H9 (cell line): ENCODE measurements around the gene OXSR1. TPM values are rescaled to one million over a fixed set of nuclear protein-coding genes. Genes with fewer than 3 reads are reported as not detected.

Source experiments
- DNase-seq: peaks from one replicate; pipeline ENCODE4 v3.0.0-alpha.2; 2017
- H2AFZ ChIP-seq: one replicate; pipeline ENCODE4 v1.6.1; 2013; ENCODE audit warnings: mild to moderate bottlenecking, low read length, control low read depth, moderate library complexity
- H2AK5ac ChIP-seq: 2 replicates; pipeline ENCODE4 v1.6.1; 2013; ENCODE audit warnings: low read length, control low read depth, mixed read lengths; ENCODE audit not compliant: insufficient read length
- H2BK120ac ChIP-seq: one replicate; pipeline ENCODE4 v1.6.1; 2013; ENCODE audit warnings: low read depth, mild to moderate bottlenecking, low read length, control low read depth, inconsistent platforms; ENCODE audit not compliant: poor library complexity, severe bottlenecking
- H2BK12ac ChIP-seq: 2 replicates; pipeline ENCODE4 v1.6.1; 2013; ENCODE audit warnings: low read length, control low read depth, mixed read lengths, low read depth; ENCODE audit not compliant: insufficient read length
- H2BK15ac ChIP-seq: 2 replicates; pipeline ENCODE4 v1.6.1; 2013; ENCODE audit warnings: low read depth, low read length, control low read depth
- H2BK20ac ChIP-seq: one replicate; pipeline ENCODE4 v1.6.1; 2013; ENCODE audit warnings: low read depth, mild to moderate bottlenecking, low read length, control low read depth, inconsistent platforms; ENCODE audit not compliant: poor library complexity, severe bottlenecking
- H2BK5ac ChIP-seq: 2 replicates; pipeline ENCODE4 v1.6.1; 2013; ENCODE audit warnings: low read length, control low read depth, mixed read lengths; ENCODE audit not compliant: insufficient read length
- H3K14ac ChIP-seq: 2 replicates; pipeline ENCODE4 v1.6.1; 2013; ENCODE audit warnings: low read length, control low read depth; ENCODE audit not compliant: insufficient read depth
- H3K18ac ChIP-seq: 2 replicates; pipeline ENCODE4 v1.6.1; 2013; ENCODE audit warnings: low read depth, mild to moderate bottlenecking, mixed read lengths, low read length, control low read depth; ENCODE audit not compliant: insufficient read length
- H3K23ac ChIP-seq: 2 replicates; pipeline ENCODE4 v1.6.1; 2013; ENCODE audit warnings: low read length, control low read depth, mixed read lengths, low read depth; ENCODE audit not compliant: insufficient read length
- H3K23me2 ChIP-seq: 2 replicates; pipeline ENCODE4 v1.6.1; 2013; ENCODE audit warnings: low read depth, mild to moderate bottlenecking, mixed read lengths, low read length, control low read depth; ENCODE audit not compliant: insufficient read length, poor library complexity, severe bottlenecking
- H3K27ac ChIP-seq: 2 replicates; pipeline ENCODE4 v1.5.1; 2013; ENCODE audit warnings: low read length, control low read depth, mixed read lengths, low read depth; ENCODE audit not compliant: insufficient read length
- H3K27me3 ChIP-seq: 2 replicates; pipeline ENCODE4 v1.6.1; 2013; ENCODE audit warnings: low read length, control low read depth, inconsistent platforms; ENCODE audit not compliant: insufficient read depth
- H3K4ac ChIP-seq: 2 replicates; pipeline ENCODE4 v1.6.1; 2013; ENCODE audit warnings: low read depth, mild to moderate bottlenecking, control low read depth, inconsistent platforms, low read length, moderate library complexity
- H3K4me1 ChIP-seq: 2 replicates; pipeline ENCODE4 v1.6.1; 2013; ENCODE audit warnings: low read length, control low read depth, inconsistent platforms; ENCODE audit not compliant: insufficient read depth
- H3K4me2 ChIP-seq: 2 replicates; pipeline ENCODE4 v1.6.1; 2013; ENCODE audit warnings: low read length, control low read depth, mixed read lengths; ENCODE audit not compliant: insufficient read length, insufficient read depth
- H3K56ac ChIP-seq: 2 replicates; pipeline ENCODE4 v1.6.1; 2013; ENCODE audit warnings: low read depth, mild to moderate bottlenecking, mixed read lengths, low read length, control low read depth; ENCODE audit not compliant: insufficient read length
- H3K79me1 ChIP-seq: 2 replicates; pipeline ENCODE4 v1.6.1; 2013; ENCODE audit warnings: low read depth, mild to moderate bottlenecking, moderate library complexity, low read length, control low read depth, inconsistent platforms; ENCODE audit not compliant: insufficient read depth, poor library complexity, severe bottlenecking
- H3K79me2 ChIP-seq: 2 replicates; pipeline ENCODE4 v1.6.1; 2013; ENCODE audit warnings: low read length, control low read depth, inconsistent platforms; ENCODE audit not compliant: insufficient read depth
- H3K9ac ChIP-seq: 2 replicates; pipeline ENCODE4 v1.6.1; 2013; ENCODE audit warnings: low read length, control low read depth, mixed read lengths; ENCODE audit not compliant: insufficient read length; ENCODE audit errors: extremely low read depth
- H3K9me3 ChIP-seq: one replicate; pipeline ENCODE4 v1.6.1; 2013; ENCODE audit warnings: low read depth, low read length, inconsistent platforms; ENCODE audit not compliant: control insufficient read depth
- H3T11ph ChIP-seq: one replicate; pipeline ENCODE4 v1.6.1; 2013; ENCODE audit warnings: mild to moderate bottlenecking, low read length, control low read depth, inconsistent platforms
- H4K20me1 ChIP-seq: one replicate; pipeline ENCODE4 v1.6.1; 2013; ENCODE audit not compliant: control insufficient read depth, insufficient read length, insufficient read depth
- H4K5ac ChIP-seq: 2 replicates; pipeline ENCODE4 v1.6.1; 2013; ENCODE audit warnings: low read depth, mild to moderate bottlenecking, mixed read lengths, low read length, control low read depth; ENCODE audit not compliant: insufficient read length
- H4K8ac ChIP-seq: replicated peaks from 2 replicates; pipeline ENCODE4 v1.6.1; 2013; ENCODE audit warnings: low read length, control low read depth, mixed read lengths, low read depth; ENCODE audit not compliant: insufficient read length
- H4K91ac ChIP-seq: 2 replicates; pipeline ENCODE4 v1.6.1; 2013; ENCODE audit warnings: low read depth, mild to moderate bottlenecking, moderate library complexity, mixed read lengths, low read length, control low read depth; ENCODE audit not compliant: insufficient read length
- H3K27ac Mint-ChIP-seq, 3 experiments: 2 replicates in 2 of 3; 3 replicates in 1 of 3; pipeline ENCODE4 v1.8.0; 2020 to 2021; ENCODE audit warnings: mixed read lengths in 3 of 3, mild to moderate bottlenecking in 1 of 3, moderate library complexity in 1 of 3
- H3K27me3 Mint-ChIP-seq: 2 replicates; pipeline ENCODE4 v1.8.0; 2021; ENCODE audit warnings: low read depth, mild to moderate bottlenecking, moderate library complexity, mixed read lengths
- H3K36me3 Mint-ChIP-seq, 3 experiments: 2 replicates in 2 of 3; 3 replicates in 1 of 3; pipeline ENCODE4 v1.8.0; 2020 to 2021; ENCODE audit warnings: low read depth in 3 of 3, mixed read lengths in 3 of 3; ENCODE audit not compliant: insufficient read depth in 1 of 3
- H3K4me1 Mint-ChIP-seq, 2 experiments: 2 replicates each; pipeline ENCODE4 v1.8.0; 2020; ENCODE audit warnings: mixed read lengths in 2 of 2
- H3K4me3 Mint-ChIP-seq, 2 experiments: 2 replicates in 1 of 2; 3 replicates in 1 of 2; pipeline ENCODE4 v1.8.0; 2020 to 2021; ENCODE audit warnings: mild to moderate bottlenecking in 2 of 2, mixed read lengths in 2 of 2, moderate library complexity in 1 of 2
- H3K9me3 Mint-ChIP-seq, 2 experiments: 2 replicates in 1 of 2; 3 replicates in 1 of 2; pipeline ENCODE4 v1.8.0; 2020; ENCODE audit warnings: mild to moderate bottlenecking in 2 of 2, mixed read lengths in 2 of 2, moderate library complexity in 1 of 2
- WGBS: extraction: QIAGEN DNeasy Blood & Tissue Kit; methylation state at CpG from one replicate; pipeline ENCODE4 v1.1.7; 2013; ENCODE audit warnings: missing lambda C conversion rate, low lambda C conversion rate, mixed read lengths; ENCODE audit not compliant: insufficient read length; ENCODE audit errors: extremely low coverage; 5-methylcytosine and 5-hydroxymethylcytosine counted together
- total RNA-seq: library from RNA; stranded (reverse); gene quantifications from 2 replicates; pipeline ENCODE4 v1.2.1, GENCODE V29; 2021
- TF ChIP-seq, protein P1 (sequence below): fragments of 200-600 bp; sonication (generic); conservative IDR thresholded peaks from 3 replicates; pipeline ENCODE4 v1.8.0; 2021; ENCODE audit warnings: antibody characterized with exemption, mild to moderate bottlenecking

Gene OXSR1
- total RNA-seq, 1 experiment from 2014 or later: 54.1 TPM

DNA sequence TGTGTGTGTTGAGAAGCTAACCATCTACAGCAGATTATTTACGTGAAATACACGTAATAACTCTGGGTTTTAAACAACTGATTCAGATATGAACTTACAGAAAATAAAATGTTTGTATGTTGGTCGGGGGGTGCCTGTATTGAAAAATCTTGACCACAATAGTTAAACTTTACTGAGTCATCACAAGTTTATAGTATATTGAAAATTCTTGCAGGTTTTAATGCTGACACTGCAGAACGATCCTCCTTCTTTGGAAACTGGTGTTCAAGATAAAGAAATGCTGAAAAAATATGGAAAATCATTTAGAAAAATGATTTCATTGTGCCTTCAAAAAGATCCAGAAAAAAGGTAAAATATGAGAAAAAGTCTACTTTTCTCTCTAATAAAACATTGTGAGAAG is 59.0 kb downstream of the OXSR1 start:
- Mint-ChIP-seq H3K36me3 (peaks cover 4 to 35% (median 33%) of the 10 kb centered on the region in 3 experiments; a peak in 6 of 7 replicates), H3K4me3 (no peak overlapping the region), H3K27ac (no peak overlapping the region), H3K4me1 (no peaks in the 10 kb centered on the region), H3K9me3 (no peaks in the 10 kb centered on the region), H3K27me3 (no peaks in the 10 kb centered on the region)
- H3K23me2 ChIP-seq: no peaks in the 10 kb centered on the region
- no peak overlapping the region for H3K27ac ChIP-seq
- no CpG with 5 or more reads among the region's 4 CpGs for WGBS
- no peaks in the 10 kb centered on the region for H3K4me1 ChIP-seq
- no peak overlapping the region for H2AK5ac ChIP-seq
- H3K79me1 ChIP-seq: no peaks in the 10 kb centered on the region
- no peak overlapping the region for H2BK15ac ChIP-seq
- no peak overlapping the region for H4K8ac ChIP-seq
- H3K27me3 ChIP-seq: no peaks in the 10 kb centered on the region
- TF ChIP-seq, protein P1, sequence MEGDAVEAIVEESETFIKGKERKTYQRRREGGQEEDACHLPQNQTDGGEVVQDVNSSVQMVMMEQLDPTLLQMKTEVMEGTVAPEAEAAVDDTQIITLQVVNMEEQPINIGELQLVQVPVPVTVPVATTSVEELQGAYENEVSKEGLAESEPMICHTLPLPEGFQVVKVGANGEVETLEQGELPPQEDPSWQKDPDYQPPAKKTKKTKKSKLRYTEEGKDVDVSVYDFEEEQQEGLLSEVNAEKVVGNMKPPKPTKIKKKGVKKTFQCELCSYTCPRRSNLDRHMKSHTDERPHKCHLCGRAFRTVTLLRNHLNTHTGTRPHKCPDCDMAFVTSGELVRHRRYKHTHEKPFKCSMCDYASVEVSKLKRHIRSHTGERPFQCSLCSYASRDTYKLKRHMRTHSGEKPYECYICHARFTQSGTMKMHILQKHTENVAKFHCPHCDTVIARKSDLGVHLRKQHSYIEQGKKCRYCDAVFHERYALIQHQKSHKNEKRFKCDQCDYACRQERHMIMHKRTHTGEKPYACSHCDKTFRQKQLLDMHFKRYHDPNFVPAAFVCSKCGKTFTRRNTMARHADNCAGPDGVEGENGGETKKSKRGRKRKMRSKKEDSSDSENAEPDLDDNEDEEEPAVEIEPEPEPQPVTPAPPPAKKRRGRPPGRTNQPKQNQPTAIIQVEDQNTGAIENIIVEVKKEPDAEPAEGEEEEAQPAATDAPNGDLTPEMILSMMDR: no peak
- no peak overlapping the region for H3T11ph ChIP-seq
- no peak overlapping the region for H3K18ac ChIP-seq
- no peak overlapping the region for H2BK20ac ChIP-seq
- no peak overlapping the region for H3K14ac ChIP-seq
- H3K4ac ChIP-seq: no peak overlapping the region
- H4K20me1 ChIP-seq: no peaks in the 10 kb centered on the region
- no peak overlapping the region for H2AFZ ChIP-seq
- no peak overlapping the region for H2BK5ac ChIP-seq
- H3K9me3 ChIP-seq: no peaks in the 10 kb centered on the region
- H2BK120ac ChIP-seq: no peak overlapping the region
- no peak overlapping the region for H3K4me2 ChIP-seq
- H2BK12ac ChIP-seq: no peak overlapping the region
- H4K91ac ChIP-seq: no peak overlapping the region
- H3K23ac ChIP-seq: no peak overlapping the region
- no peaks in the 10 kb centered on the region for H3K79me2 ChIP-seq
- DNase-seq: no peak
- no peak overlapping the region for H4K5ac ChIP-seq
- no peak overlapping the region for H3K56ac ChIP-seq
- no peak overlapping the region for H3K9ac ChIP-seq
